HEK293 (cell line): Measurements from ENCODE around the gene ARX.
A peak's percentile ranks its signal among the peaks of the same experiment; 100 is the strongest.

Source experiments
- PBX3 ChIP-seq: sonication (generic); formaldehyde crosslinking; IDR thresholded peaks from 2 replicates; pipeline ENCODE4 v1.8.1; 2022; ENCODE audit warnings: mild to moderate bottlenecking, moderate library complexity, missing genetic modification reagents
- RBAK ChIP-seq: fragments of 450-650 bp; formaldehyde crosslinking; IDR thresholded peaks from 2 replicates; pipeline ENCODE4 v1.5.1; 2016; ENCODE audit warnings: missing biosample characterization, missing genetic modification characterization
- REPIN1 ChIP-seq: fragments of 450-650 bp; formaldehyde crosslinking; IDR thresholded peaks from 2 replicates; pipeline ENCODE4 v1.5.1; 2017; ENCODE audit warnings: missing biosample characterization, missing genetic modification characterization, low read depth
- YY2 ChIP-seq: fragments of 450-650 bp; formaldehyde crosslinking; IDR thresholded peaks from 2 replicates; pipeline ENCODE4 v1.5.1; 2016; ENCODE audit warnings: missing biosample characterization, missing genetic modification characterization
- ZBTB11 ChIP-seq: fragments of 450-650 bp; formaldehyde crosslinking; conservative IDR thresholded peaks from 2 replicates; pipeline ENCODE4 v1.5.1; 2016; ENCODE audit warnings: low read depth, missing biosample characterization, missing genetic modification characterization
- ZBTB20 ChIP-seq: fragments of 450-650 bp; formaldehyde crosslinking; IDR thresholded peaks from 2 replicates; pipeline ENCODE4 v1.5.1; 2016; ENCODE audit warnings: missing biosample characterization, missing genetic modification characterization
- ZBTB6 ChIP-seq: fragments of 450-650 bp; formaldehyde crosslinking; IDR thresholded peaks from 2 replicates; pipeline ENCODE4 v1.5.1; 2017; ENCODE audit warnings: missing biosample characterization, missing genetic modification characterization
- ZFP37 ChIP-seq: fragments of 450-650 bp; formaldehyde crosslinking; IDR thresholded peaks from 2 replicates; pipeline ENCODE4 v1.5.1; 2016; ENCODE audit warnings: missing biosample characterization, missing genetic modification characterization
- ZNF133 ChIP-seq: fragments of 450-650 bp; formaldehyde crosslinking; IDR thresholded peaks from 2 replicates; pipeline ENCODE4 v1.5.1; 2016; ENCODE audit warnings: missing biosample characterization, missing genetic modification characterization
- ZNF155 ChIP-seq: fragments of 450-650 bp; formaldehyde crosslinking; IDR thresholded peaks from 2 replicates; pipeline ENCODE4 v1.5.1; 2016; ENCODE audit warnings: missing biosample characterization, missing genetic modification characterization
- ZNF24 ChIP-seq: fragments of 450-650 bp; formaldehyde crosslinking; IDR thresholded peaks from 2 replicates; pipeline ENCODE4 v1.5.1; 2016; ENCODE audit warnings: missing biosample characterization, missing genetic modification characterization
- ZNF266 ChIP-seq: fragments of 450-650 bp; formaldehyde crosslinking; IDR thresholded peaks from 2 replicates; pipeline ENCODE4 v1.5.1; 2016; ENCODE audit warnings: missing biosample characterization, missing genetic modification characterization, low read depth
- ZNF311 ChIP-seq: fragments of 450-650 bp; formaldehyde crosslinking; IDR thresholded peaks from 2 replicates; pipeline ENCODE4 v1.5.1; 2017; ENCODE audit warnings: missing biosample characterization, missing genetic modification characterization, borderline replicate concordance
- ZNF324 ChIP-seq: fragments of 450-650 bp; formaldehyde crosslinking; IDR thresholded peaks from 2 replicates; pipeline ENCODE4 v1.5.1; 2016; ENCODE audit warnings: missing biosample characterization, missing genetic modification characterization
- ZNF335 ChIP-seq: fragments of 450-650 bp; formaldehyde crosslinking; conservative IDR thresholded peaks from 2 replicates; pipeline ENCODE4 v1.5.1; 2016; ENCODE audit warnings: missing biosample characterization, missing genetic modification characterization
- ZNF341 ChIP-seq: fragments of 450-650 bp; formaldehyde crosslinking; IDR thresholded peaks from 2 replicates; pipeline ENCODE4; 2016; ENCODE audit warnings: low read depth, missing biosample characterization, missing genetic modification characterization
- ZNF404 ChIP-seq: fragments of 450-650 bp; formaldehyde crosslinking; IDR thresholded peaks from 2 replicates; pipeline ENCODE4 v1.5.1; 2017; ENCODE audit warnings: missing biosample characterization, missing genetic modification characterization
- ZNF501 ChIP-seq: fragments of 450-650 bp; formaldehyde crosslinking; IDR thresholded peaks from 2 replicates; pipeline ENCODE4 v1.5.1; 2016; ENCODE audit warnings: missing biosample characterization, missing genetic modification characterization
- ZNF529 ChIP-seq: fragments of 450-650 bp; formaldehyde crosslinking; IDR thresholded peaks from 2 replicates; pipeline ENCODE4 v1.5.1; 2017; ENCODE audit warnings: missing genetic modification characterization, missing biosample characterization; ENCODE audit not compliant: insufficient replicate concordance
- ZNF530 ChIP-seq: fragments of 450-650 bp; formaldehyde crosslinking; IDR thresholded peaks from 2 replicates; pipeline ENCODE4 v1.5.1; 2016; ENCODE audit warnings: low read depth, missing biosample characterization, missing genetic modification characterization
- ZNF624 ChIP-seq: fragments of 450-650 bp; formaldehyde crosslinking; IDR thresholded peaks from 2 replicates; pipeline ENCODE4 v1.5.1; 2017; ENCODE audit warnings: missing biosample characterization, missing genetic modification characterization
- ZNF692 ChIP-seq: fragments of 450-650 bp; formaldehyde crosslinking; IDR thresholded peaks from 2 replicates; pipeline ENCODE4 v1.5.1; 2016; ENCODE audit warnings: missing biosample characterization, missing genetic modification characterization
- ZNF747 ChIP-seq: fragments of 450-650 bp; formaldehyde crosslinking; IDR thresholded peaks from 2 replicates; pipeline ENCODE4 v1.5.1; 2016; ENCODE audit warnings: missing biosample characterization, missing genetic modification characterization
- ZNF768 ChIP-seq: fragments of 450-650 bp; formaldehyde crosslinking; IDR thresholded peaks from 2 replicates; pipeline ENCODE4 v1.5.1; 2018; ENCODE audit warnings: missing biosample characterization, mild to moderate bottlenecking, missing genetic modification characterization
- ZNF791 ChIP-seq: fragments of 450-650 bp; formaldehyde crosslinking; IDR thresholded peaks from 2 replicates; pipeline ENCODE4 v1.5.1; 2016; ENCODE audit warnings: missing biosample characterization, missing genetic modification characterization
- TF ChIP-seq, protein P1 (sequence below): fragments of 450-650 bp; formaldehyde crosslinking; IDR thresholded peaks from 2 replicates; pipeline ENCODE4 v1.5.1; 2016; ENCODE audit warnings: missing biosample characterization, missing genetic modification characterization
- TF ChIP-seq, protein P2 (sequence below): fragments of 450-650 bp; formaldehyde crosslinking; IDR thresholded peaks from 2 replicates; pipeline ENCODE4 v1.5.0; 2017; ENCODE audit warnings: missing biosample characterization, missing genetic modification characterization, borderline replicate concordance
- TF ChIP-seq, protein P3 (sequence below): fragments of 450-650 bp; formaldehyde crosslinking; IDR thresholded peaks from 2 replicates; pipeline ENCODE4 v1.5.1; 2016; ENCODE audit warnings: missing biosample characterization, missing genetic modification characterization

Gene ARX

DNA sequence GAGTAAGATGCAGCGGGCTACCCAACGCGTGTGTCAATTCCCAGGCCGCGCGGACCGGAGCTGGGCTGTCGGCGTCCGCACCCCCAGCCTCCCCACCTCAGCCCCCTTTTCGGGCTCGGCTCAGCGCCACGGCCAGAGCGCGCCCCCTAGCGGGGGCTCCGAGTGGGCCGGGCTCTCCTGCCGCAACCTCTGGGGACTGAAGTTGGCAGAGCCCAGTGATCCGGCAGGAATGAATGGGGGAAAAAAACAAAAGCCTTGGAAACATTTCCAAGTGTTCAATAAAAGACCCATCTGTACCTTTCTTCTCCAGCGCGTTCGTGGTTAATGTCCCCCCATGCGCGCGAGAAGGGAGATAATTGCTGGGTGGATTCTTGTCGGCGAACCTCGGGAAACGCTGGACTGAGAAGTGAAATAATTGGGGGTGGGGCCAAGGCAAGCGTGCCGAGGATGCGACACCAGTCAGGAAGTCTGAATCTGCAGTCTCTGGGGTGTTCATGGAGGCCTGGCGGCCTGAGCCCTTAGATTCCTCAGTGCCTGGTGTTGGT, 5.2 kb upstream of the ARX start (continued):
- TF ChIP-seq ZBTB11 (tag by site-specific recombination) = no peak
- no peak for TF ChIP-seq ZBTB20 (tag by site-specific recombination)
- no peak for TF ChIP-seq ZNF341 (tag by site-specific recombination)
- TF ChIP-seq ZNF747 (tag by site-specific recombination) = no peak
- peak; percentile 21; the same call in 1 of the 2 replicates for TF ChIP-seq ZNF692
- TF ChIP-seq RBAK (tag by site-specific recombination) = no peak
- no peak for TF ChIP-seq PBX3 (CRISPR knock-in tag)
- TF ChIP-seq, protein P1, sequence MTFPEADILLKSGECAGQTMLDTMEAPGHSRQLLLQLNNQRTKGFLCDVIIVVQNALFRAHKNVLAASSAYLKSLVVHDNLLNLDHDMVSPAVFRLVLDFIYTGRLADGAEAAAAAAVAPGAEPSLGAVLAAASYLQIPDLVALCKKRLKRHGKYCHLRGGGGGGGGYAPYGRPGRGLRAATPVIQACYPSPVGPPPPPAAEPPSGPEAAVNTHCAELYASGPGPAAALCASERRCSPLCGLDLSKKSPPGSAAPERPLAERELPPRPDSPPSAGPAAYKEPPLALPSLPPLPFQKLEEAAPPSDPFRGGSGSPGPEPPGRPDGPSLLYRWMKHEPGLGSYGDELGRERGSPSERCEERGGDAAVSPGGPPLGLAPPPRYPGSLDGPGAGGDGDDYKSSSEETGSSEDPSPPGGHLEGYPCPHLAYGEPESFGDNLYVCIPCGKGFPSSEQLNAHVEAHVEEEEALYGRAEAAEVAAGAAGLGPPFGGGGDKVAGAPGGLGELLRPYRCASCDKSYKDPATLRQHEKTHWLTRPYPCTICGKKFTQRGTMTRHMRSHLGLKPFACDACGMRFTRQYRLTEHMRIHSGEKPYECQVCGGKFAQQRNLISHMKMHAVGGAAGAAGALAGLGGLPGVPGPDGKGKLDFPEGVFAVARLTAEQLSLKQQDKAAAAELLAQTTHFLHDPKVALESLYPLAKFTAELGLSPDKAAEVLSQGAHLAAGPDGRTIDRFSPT (tag by site-specific recombination) = no peak
- TF ChIP-seq ZNF155 (tag by site-specific recombination) = no peak
- TF ChIP-seq ZNF266 (tag by site-specific recombination) = no peak
- TF ChIP-seq, protein P2, sequence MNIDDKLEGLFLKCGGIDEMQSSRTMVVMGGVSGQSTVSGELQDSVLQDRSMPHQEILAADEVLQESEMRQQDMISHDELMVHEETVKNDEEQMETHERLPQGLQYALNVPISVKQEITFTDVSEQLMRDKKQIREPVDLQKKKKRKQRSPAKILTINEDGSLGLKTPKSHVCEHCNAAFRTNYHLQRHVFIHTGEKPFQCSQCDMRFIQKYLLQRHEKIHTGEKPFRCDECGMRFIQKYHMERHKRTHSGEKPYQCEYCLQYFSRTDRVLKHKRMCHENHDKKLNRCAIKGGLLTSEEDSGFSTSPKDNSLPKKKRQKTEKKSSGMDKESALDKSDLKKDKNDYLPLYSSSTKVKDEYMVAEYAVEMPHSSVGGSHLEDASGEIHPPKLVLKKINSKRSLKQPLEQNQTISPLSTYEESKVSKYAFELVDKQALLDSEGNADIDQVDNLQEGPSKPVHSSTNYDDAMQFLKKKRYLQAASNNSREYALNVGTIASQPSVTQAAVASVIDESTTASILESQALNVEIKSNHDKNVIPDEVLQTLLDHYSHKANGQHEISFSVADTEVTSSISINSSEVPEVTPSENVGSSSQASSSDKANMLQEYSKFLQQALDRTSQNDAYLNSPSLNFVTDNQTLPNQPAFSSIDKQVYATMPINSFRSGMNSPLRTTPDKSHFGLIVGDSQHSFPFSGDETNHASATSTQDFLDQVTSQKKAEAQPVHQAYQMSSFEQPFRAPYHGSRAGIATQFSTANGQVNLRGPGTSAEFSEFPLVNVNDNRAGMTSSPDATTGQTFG (tag by site-specific recombination) = no peak
- no peak for TF ChIP-seq ZNF791 (tag by site-specific recombination)
- TF ChIP-seq ZNF311 (tag by site-specific recombination) = no peak
- TF ChIP-seq ZNF335 (tag by site-specific recombination) = peak; percentile 31
- TF ChIP-seq ZNF530 (tag by site-specific recombination) = no peak
- no peak for TF ChIP-seq ZNF768 (tag by site-specific recombination)
- no peak for TF ChIP-seq ZNF133
- no peak for TF ChIP-seq ZNF404 (tag by site-specific recombination)
- no peak for TF ChIP-seq ZFP37
- TF ChIP-seq ZNF501 (tag by site-specific recombination) = no peak
- TF ChIP-seq ZNF624 (tag by site-specific recombination) = no peak
- TF ChIP-seq ZNF529 (tag by site-specific recombination) = no peak
- TF ChIP-seq ZNF24 (tag by site-specific recombination) = no peak
- TF ChIP-seq ZBTB6 = no peak
- no peak for TF ChIP-seq YY2 (tag by site-specific recombination)
- TF ChIP-seq, protein P3, sequence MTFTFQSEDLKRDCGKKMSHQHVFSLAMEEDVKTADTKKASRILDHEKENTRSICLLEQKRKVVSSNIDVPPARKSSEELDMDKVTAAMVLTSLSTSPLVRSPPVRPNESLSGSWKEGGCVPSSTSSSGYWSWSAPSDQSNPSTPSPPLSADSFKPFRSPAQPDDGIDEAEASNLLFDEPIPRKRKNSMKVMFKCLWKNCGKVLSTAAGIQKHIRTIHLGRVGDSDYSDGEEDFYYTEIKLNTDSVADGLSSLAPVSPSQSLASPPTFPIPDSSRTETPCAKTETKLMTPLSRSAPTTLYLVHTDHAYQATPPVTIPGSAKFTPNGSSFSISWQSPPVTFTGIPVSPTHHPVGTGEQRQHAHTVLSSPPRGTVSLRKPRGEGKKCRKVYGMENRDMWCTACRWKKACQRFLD (tag by site-specific recombination) = no peak
- TF ChIP-seq ZNF324 = no peak
- no peak; the same call in 1 of the 2 replicates for TF ChIP-seq REPIN1
